Measurements from ENCODE around the gene ROBO1. TPM values are rescaled to one million over a fixed set of nuclear protein-coding genes. Genes with fewer than 3 reads are reported as not detected.

The ROBO1 gene
- total RNA-seq, 4 donors from 2014 or later: 8.6 to 26.3 (median 16.6) TPM

DNA sequence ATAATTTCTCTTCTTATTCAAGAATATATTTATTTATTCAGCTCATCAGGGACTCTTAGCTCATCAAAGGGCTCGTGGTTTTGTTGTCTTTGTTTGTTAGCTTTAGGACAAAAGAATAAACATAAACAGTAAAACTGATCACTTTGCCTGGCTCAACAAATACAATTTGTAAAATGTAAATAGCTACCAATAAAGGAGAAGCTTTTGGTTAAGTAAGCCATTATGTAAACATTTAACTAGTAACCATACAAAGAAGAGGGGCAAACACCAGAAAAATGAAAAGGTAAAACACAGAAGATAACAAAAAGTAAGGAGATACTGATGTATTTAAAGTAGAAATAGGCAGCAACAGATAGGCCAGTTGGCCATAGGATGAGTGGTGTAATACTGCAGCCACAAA lies 761.7 kb downstream of the ROBO1 start:
- intact Hi-C loops (cut with DNase I): no loop called here
- no peak for DNase-seq
- Histone ChIP-seq H3K27me3 (no peaks in the 10 kb centered on the region), H3K27ac (no peak overlapping the region), H3K4me3 (replicated peaks in 1 of 3) (no peak overlapping the region), H3K9me3 (no peaks in the 10 kb centered on the region), H3K4me1 (no peaks in the 10 kb centered on the region), H3K36me3 (no peaks in the 10 kb centered on the region)
- 88 to 89% methylated on average over 1 of the region's 1 CpG for WGBS, 2 donors
- TF ChIP-seq, protein P1, sequence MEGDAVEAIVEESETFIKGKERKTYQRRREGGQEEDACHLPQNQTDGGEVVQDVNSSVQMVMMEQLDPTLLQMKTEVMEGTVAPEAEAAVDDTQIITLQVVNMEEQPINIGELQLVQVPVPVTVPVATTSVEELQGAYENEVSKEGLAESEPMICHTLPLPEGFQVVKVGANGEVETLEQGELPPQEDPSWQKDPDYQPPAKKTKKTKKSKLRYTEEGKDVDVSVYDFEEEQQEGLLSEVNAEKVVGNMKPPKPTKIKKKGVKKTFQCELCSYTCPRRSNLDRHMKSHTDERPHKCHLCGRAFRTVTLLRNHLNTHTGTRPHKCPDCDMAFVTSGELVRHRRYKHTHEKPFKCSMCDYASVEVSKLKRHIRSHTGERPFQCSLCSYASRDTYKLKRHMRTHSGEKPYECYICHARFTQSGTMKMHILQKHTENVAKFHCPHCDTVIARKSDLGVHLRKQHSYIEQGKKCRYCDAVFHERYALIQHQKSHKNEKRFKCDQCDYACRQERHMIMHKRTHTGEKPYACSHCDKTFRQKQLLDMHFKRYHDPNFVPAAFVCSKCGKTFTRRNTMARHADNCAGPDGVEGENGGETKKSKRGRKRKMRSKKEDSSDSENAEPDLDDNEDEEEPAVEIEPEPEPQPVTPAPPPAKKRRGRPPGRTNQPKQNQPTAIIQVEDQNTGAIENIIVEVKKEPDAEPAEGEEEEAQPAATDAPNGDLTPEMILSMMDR (IDR thresholded peaks at IDR 0.05): no peak
- TF ChIP-seq POLR2A (IDR thresholded peaks at IDR 0.05): no peak

DNA sequence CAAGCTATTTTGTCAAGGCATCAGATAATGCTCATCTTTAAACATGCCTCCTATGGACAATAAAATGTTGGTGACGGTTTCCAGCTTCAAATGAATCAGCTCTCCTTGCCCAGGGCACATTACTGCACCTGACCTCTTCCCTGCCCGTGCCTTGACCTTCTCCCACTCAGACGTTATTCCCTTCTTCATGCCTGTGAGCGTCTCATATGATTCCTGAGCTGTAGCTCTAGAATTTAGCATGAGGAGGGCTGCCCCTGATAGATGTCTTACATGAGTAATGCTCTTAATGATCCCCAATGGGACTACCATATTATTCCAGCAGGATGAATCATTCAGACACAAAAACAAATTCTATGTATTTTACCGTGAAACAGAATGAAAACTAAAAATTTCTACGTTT lies 762.7 kb downstream of the ROBO1 start:
- intact Hi-C loops (cut with DNase I): no loop called here
- WGBS, 2 donors: 84 to 88% methylated on average over 6 of the region's 6 CpGs
- no peak overlapping the region for H3K4me3 ChIP-seq (replicated peaks in 1 of 3)

DNA sequence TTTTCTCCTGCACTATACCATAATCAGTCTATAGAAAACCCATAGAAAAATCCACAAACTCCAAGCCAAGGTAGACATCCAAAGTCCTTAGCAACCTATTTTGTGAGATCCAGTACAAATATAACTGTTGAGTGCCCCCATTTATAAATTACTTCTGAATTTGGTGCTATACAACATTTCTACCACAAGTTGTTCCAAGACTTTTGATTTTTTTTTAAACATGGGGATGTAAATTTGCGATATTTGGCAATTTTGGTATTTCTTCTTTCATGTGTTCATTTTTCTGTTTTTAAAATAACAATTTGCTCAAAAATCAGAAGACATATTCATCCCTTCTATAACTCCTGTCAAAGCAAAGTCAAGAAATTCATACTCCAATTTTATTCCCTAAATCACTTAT lies 763.8 kb downstream of the ROBO1 start:
- intact Hi-C loops (cut with DNase I): no loop called here
- Histone ChIP-seq H3K27me3 (no peaks in the 10 kb centered on the region), H3K36me3 (no peaks in the 10 kb centered on the region), H3K27ac (no peak overlapping the region), H3K4me1 (no peaks in the 10 kb centered on the region), H3K4me3 (replicated peaks in 1 of 3) (no peak overlapping the region), H3K9me3 (no peaks in the 10 kb centered on the region)
- no peak for DNase-seq
- WGBS, 2 donors: 96 to 100% methylated on average over 1 of the region's 1 CpG
- no peak for TF ChIP-seq POLR2A (IDR thresholded peaks at IDR 0.05)
- TF ChIP-seq, protein P1 (IDR thresholded peaks at IDR 0.05): no peak

More for the DNA sequence above, 762.7 kb downstream of the ROBO1 start:
- Histone ChIP-seq H3K9me3 (no peaks in the 10 kb centered on the region), H3K27me3 (no peaks in the 10 kb centered on the region), H3K36me3 (no peaks in the 10 kb centered on the region), H3K4me1 (no peaks in the 10 kb centered on the region), H3K27ac (no peak overlapping the region)
- TF ChIP-seq, protein P1 (IDR thresholded peaks at IDR 0.05): no peak
- TF ChIP-seq POLR2A (IDR thresholded peaks at IDR 0.05): no peak
- DNase-seq: no peak

- no peaks in the 10 kb centered on the region for H3K27me3 ChIP-seq
- 48 to 60% methylated on average over 4 of the region's 4 CpGs for WGBS, 2 donors
- no peak for DNase-seq
- no peaks in the 10 kb centered on the region for H3K4me1 ChIP-seq
- no peaks in the 10 kb centered on the region for H3K36me3 ChIP-seq
- no peak overlapping the region for H3K4me3 ChIP-seq (replicated peaks in 1 of 3)
- no peak overlapping the region for H3K27ac ChIP-seq
- no peaks in the 10 kb centered on the region for H3K9me3 ChIP-seq
- no peak for TF ChIP-seq POLR2A (IDR thresholded peaks at IDR 0.05)
- TF ChIP-seq, protein P1 (IDR thresholded peaks at IDR 0.05): no peak
- intact Hi-C loops (cut with DNase I): no loop called here
These were observed 765.1 kb downstream of the ROBO1 start for GRCh38 chr3:79002465-79003372.

DNA sequence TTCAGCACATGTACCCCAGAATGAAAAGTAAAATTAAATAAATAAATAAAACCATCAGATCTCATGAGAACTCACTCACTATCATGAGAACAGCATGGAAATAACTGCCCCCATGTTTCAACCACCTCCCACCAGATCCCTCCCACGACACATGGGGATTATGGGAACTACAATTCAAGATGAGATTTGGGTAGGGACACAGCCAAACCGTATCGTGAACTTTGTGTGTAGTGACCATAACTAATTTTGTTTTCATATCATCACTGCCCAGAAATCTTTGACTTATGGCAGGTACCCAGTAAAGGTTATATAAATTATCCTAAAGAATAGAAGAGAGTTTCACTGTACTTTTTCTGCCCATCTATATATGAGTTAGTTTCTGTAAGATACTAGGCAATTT lies 766.5 kb downstream of the ROBO1 start:
- no peak overlapping the region for H3K27ac ChIP-seq
- H3K27me3 ChIP-seq: no peaks in the 10 kb centered on the region
- WGBS, 2 donors: 96% methylated on average over 3 of the region's 3 CpGs
- H3K36me3 ChIP-seq: no peaks in the 10 kb centered on the region
- no peak overlapping the region for H3K4me3 ChIP-seq (replicated peaks in 1 of 3)
- TF ChIP-seq POLR2A (IDR thresholded peaks at IDR 0.05): no peak
- TF ChIP-seq, protein P1 (IDR thresholded peaks at IDR 0.05): no peak
- intact Hi-C loops (cut with DNase I): no loop called here
- DNase-seq: no peak
- H3K9me3 ChIP-seq: no peaks in the 10 kb centered on the region
- H3K4me1 ChIP-seq: no peaks in the 10 kb centered on the region

Data from thyroid gland (tissue), 4 donors.